HEK293 (cell line): Measurements from ENCODE around the gene SYNGR4.
A peak's percentile ranks its signal among the peaks of the same experiment; 100 is the strongest.
"Not testable (repeated sequence)": the region's sequence is repeated elsewhere in the genome, so short reads cannot be mapped to it uniquely, and the experiment has no call there.

Source experiments
- CTCF ChIA-PET: fragments of 350-600 bp; formaldehyde crosslinking; extraction: SDS; loops from one replicate; lab custom pipeline; 2021; ENCODE audit warnings: antibody characterized with exemption; lab: Yijun Ruan, JAX
- POLR2A ChIA-PET: fragments of 300-600 bp; formaldehyde crosslinking; extraction: SDS; loops from one replicate; lab custom pipeline; 2020; ENCODE audit warnings: antibody characterized with exemption, inconsistent platforms; lab: Yijun Ruan, JAX
- H3K27ac ChIP-seq: fragments of 200-500 bp; sonication (Bioruptor generic); 2 replicates; pipeline ENCODE4 v1.5.1; 2014; ENCODE audit warnings: low read depth, low read length, control low read depth, inconsistent platforms; ENCODE audit errors: extremely low read depth
- H3K36me3 ChIP-seq, 2 experiments: fragments of 200-500 bp in 1 of 2; sonication (Bioruptor generic) in 1 of 2; 1 replicate in 1 of 2; 2 replicates in 1 of 2; pipeline ENCODE4 v1.5.1; 2014 to 2017; ENCODE audit warnings: inconsistent platforms in 2 of 2, low read length in 2 of 2; ENCODE audit not compliant: control insufficient read depth in 2 of 2, insufficient read depth in 1 of 2
- H3K4me1 ChIP-seq: fragments of 200-500 bp; sonication (Bioruptor generic); 2 replicates; pipeline ENCODE4 v1.5.1; 2014; ENCODE audit warnings: mild to moderate bottlenecking, low read length, inconsistent platforms; ENCODE audit not compliant: control insufficient read depth, insufficient read depth
- H3K4me3 ChIP-seq: 2 replicates; pipeline ENCODE4 v1.5.1; 2011; ENCODE audit warnings: low read depth, mild to moderate bottlenecking, control low read depth, low read length, moderate library complexity
- H3K9me3 ChIP-seq: fragments of 200-500 bp; sonication (Bioruptor generic); 2 replicates; pipeline ENCODE4 v1.5.1; 2014; ENCODE audit warnings: low read depth, low read length, inconsistent platforms; ENCODE audit not compliant: control insufficient read depth, insufficient read depth
- HOXC10 ChIP-seq: sonication (generic); formaldehyde crosslinking; IDR thresholded peaks from 2 replicates; pipeline ENCODE4 v1.8.1; 2023; ENCODE audit warnings: mild to moderate bottlenecking, missing genetic modification reagents
- KLF1 ChIP-seq: fragments of 450-650 bp; formaldehyde crosslinking; IDR thresholded peaks from 2 replicates; pipeline ENCODE4 v1.5.1; 2016; ENCODE audit warnings: missing biosample characterization, missing genetic modification characterization
- KLF10 ChIP-seq: fragments of 450-650 bp; IDR thresholded peaks from 2 replicates; pipeline ENCODE4 v1.5.1; 2018; ENCODE audit warnings: missing biosample characterization, mild to moderate bottlenecking, missing genetic modification characterization
- KLF8 ChIP-seq: fragments of 450-650 bp; formaldehyde crosslinking; IDR thresholded peaks from 2 replicates; pipeline ENCODE4 v1.5.1; 2016; ENCODE audit warnings: missing biosample characterization, missing genetic modification characterization
- OSR2 ChIP-seq: fragments of 450-650 bp; formaldehyde crosslinking; IDR thresholded peaks from 2 replicates; pipeline ENCODE4 v1.5.1; 2016; ENCODE audit warnings: missing biosample characterization, missing genetic modification characterization
- ZFP41 ChIP-seq: fragments of 450-650 bp; formaldehyde crosslinking; IDR thresholded peaks from 2 replicates; pipeline ENCODE4 v1.5.1; 2016; ENCODE audit warnings: missing biosample characterization, missing genetic modification characterization, borderline replicate concordance
- ZNF114 ChIP-seq: fragments of 450-650 bp; formaldehyde crosslinking; IDR thresholded peaks from 2 replicates; pipeline ENCODE4 v1.5.0; 2017; ENCODE audit warnings: missing biosample characterization, missing genetic modification characterization
- ZNF146 ChIP-seq: fragments of 450-650 bp; formaldehyde crosslinking; IDR thresholded peaks from 2 replicates; pipeline ENCODE4 v1.5.1; 2016; ENCODE audit warnings: missing biosample characterization, missing genetic modification characterization
- ZNF324 ChIP-seq: fragments of 450-650 bp; formaldehyde crosslinking; IDR thresholded peaks from 2 replicates; pipeline ENCODE4 v1.5.1; 2016; ENCODE audit warnings: missing biosample characterization, missing genetic modification characterization
- ZNF423 ChIP-seq: fragments of 450-650 bp; formaldehyde crosslinking; IDR thresholded peaks from 2 replicates; pipeline ENCODE4 v1.5.1; 2016; ENCODE audit warnings: missing biosample characterization, missing genetic modification characterization
- ZNF473 ChIP-seq: fragments of 450-650 bp; formaldehyde crosslinking; IDR thresholded peaks from 2 replicates; pipeline ENCODE4 v1.5.1; 2017; ENCODE audit warnings: missing biosample characterization, missing genetic modification characterization
- ZNF571 ChIP-seq: fragments of 450-650 bp; formaldehyde crosslinking; IDR thresholded peaks from 2 replicates; pipeline ENCODE4 v1.5.0; 2017; ENCODE audit warnings: missing biosample characterization, missing genetic modification characterization
- ZNF600 ChIP-seq: fragments of 450-650 bp; formaldehyde crosslinking; IDR thresholded peaks from 2 replicates; pipeline ENCODE4 v1.5.1; 2016; ENCODE audit warnings: missing biosample characterization, missing genetic modification characterization
- ZNF629 ChIP-seq: fragments of 450-650 bp; formaldehyde crosslinking; IDR thresholded peaks from 2 replicates; pipeline ENCODE4 v1.5.1; 2017; ENCODE audit warnings: missing biosample characterization, missing genetic modification characterization
- ZNF654 ChIP-seq: fragments of 450-650 bp; formaldehyde crosslinking; IDR thresholded peaks from 2 replicates; pipeline ENCODE4 v1.5.1; 2016; ENCODE audit warnings: low read depth, missing biosample characterization, missing genetic modification characterization
- ZNF664 ChIP-seq: fragments of 450-650 bp; formaldehyde crosslinking; IDR thresholded peaks from 2 replicates; pipeline ENCODE4 v1.5.1; 2016; ENCODE audit warnings: missing biosample characterization, missing genetic modification characterization
- ZNF670 ChIP-seq: fragments of 450-650 bp; formaldehyde crosslinking; IDR thresholded peaks from 2 replicates; pipeline ENCODE4 v1.5.1; 2016; ENCODE audit warnings: missing biosample characterization, missing genetic modification characterization, low read depth
- ZNF747 ChIP-seq: fragments of 450-650 bp; formaldehyde crosslinking; IDR thresholded peaks from 2 replicates; pipeline ENCODE4 v1.5.1; 2016; ENCODE audit warnings: missing biosample characterization, missing genetic modification characterization
- ZNF776 ChIP-seq: fragments of 450-650 bp; formaldehyde crosslinking; IDR thresholded peaks from 2 replicates; pipeline ENCODE4 v1.5.0; 2017; ENCODE audit warnings: missing biosample characterization, missing genetic modification characterization, borderline replicate concordance
- TF ChIP-seq, protein P1 (sequence below): fragments of 450-650 bp; formaldehyde crosslinking; IDR thresholded peaks from 2 replicates; pipeline ENCODE4 v1.5.1; 2016; ENCODE audit warnings: missing biosample characterization, missing genetic modification characterization
- TF ChIP-seq, protein P2 (sequence below): fragments of 450-650 bp; formaldehyde crosslinking; IDR thresholded peaks from 2 replicates; pipeline ENCODE4 v1.5.1; 2016; ENCODE audit warnings: missing biosample characterization, missing genetic modification characterization
- TF ChIP-seq, protein P3 (sequence below): fragments of 450-650 bp; IDR thresholded peaks from 2 replicates; pipeline ENCODE4 v1.5.1; 2018; ENCODE audit warnings: missing biosample characterization, mild to moderate bottlenecking, missing genetic modification characterization
- TF ChIP-seq, protein P4 (sequence below): fragments of 450-650 bp; formaldehyde crosslinking; IDR thresholded peaks from 2 replicates; pipeline ENCODE4 v1.5.1; 2016; ENCODE audit warnings: missing biosample characterization, missing genetic modification characterization

Gene SYNGR4

DNA sequence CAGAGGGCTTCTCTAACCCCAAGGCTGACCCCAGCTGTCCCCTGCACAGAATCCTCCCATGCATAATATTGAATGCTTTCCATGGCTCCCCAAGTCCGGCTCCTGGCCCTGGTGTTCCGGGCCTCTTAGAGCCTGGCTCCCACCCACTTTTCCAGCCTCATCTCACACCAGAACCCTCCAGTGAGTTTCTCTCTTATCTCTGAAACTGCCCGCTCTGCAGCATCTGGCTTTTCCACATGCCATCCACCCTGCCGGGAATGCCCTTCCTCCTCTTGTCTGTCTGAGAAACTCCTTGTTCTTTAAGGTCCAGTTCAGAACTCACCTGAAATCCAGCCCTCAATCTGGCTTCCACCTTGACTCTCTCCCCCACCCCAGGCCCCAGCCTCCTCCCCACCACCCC lies 6.8 kb downstream of the SYNGR4 start (continued):
- TF ChIP-seq, protein P1, sequence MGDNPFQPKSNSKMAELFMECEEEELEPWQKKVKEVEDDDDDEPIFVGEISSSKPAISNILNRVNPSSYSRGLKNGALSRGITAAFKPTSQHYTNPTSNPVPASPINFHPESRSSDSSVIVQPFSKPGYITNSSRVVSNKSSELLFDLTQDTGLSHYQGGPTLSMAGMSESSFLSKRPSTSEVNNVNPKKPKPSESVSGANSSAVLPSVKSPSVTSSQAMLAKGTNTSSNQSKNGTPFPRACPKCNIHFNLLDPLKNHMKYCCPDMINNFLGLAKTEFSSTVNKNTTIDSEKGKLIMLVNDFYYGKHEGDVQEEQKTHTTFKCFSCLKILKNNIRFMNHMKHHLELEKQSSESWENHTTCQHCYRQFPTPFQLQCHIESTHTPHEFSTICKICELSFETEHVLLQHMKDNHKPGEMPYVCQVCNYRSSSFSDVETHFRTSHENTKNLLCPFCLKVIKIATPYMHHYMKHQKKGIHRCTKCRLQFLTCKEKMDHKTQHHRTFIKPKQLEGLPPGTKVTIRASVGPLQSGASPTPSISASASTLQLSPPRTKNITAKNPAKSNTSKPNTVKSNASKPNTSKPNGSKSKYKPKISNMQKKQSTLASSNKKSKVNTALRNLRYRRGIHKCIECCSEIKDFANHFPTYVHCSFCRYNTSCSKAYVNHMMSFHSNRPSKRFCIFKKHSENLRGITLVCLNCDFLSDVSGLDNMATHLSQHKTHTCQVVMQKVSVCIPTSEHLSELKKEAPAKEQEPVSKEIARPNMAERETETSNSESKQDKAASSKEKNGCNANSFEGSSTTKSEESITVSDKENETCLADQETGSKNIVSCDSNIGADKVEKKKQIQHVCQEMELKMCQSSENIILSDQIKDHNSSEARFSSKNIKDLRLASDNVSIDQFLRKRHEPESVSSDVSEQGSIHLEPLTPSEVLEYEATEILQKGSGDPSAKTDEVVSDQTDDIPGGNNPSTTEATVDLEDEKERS = no peak
- TF ChIP-seq ZNF423 = no peak

DNA sequence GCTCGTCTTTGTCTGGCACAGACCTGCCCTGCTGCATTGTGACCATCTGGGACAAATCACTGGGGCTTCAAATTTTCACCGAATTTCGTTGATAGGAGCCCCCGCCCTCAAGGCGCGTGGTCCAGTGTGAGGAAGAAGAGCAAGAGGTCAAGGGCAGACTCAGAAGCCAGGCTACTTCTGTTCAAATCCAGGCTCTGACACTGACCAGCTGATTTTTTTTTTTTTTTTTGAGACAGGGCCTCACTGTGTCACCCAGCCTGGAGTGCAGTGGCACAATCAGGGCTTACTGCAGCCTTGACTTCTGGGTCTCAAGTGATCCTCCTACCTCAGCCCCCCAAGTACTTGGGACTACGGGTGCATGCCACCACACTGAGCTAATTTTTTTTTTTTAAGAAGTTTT lies 7.2 kb downstream of the SYNGR4 start:
- Histone ChIP-seq H3K36me3 (no peaks in the 10 kb centered on the region; a peak in 1 of 3 replicates), H3K9me3 (no peaks in the 10 kb centered on the region), H3K4me3 (no peak overlapping the region), H3K4me1 (peaks cover 12% of the 10 kb centered on the region), H3K27ac (no peak overlapping the region)
- POLR2A ChIA-PET = interaction anchor here (0.5 to 1.1 kb wide), 3 partner anchors 39 to 50 kb away, joined by 4 to 5 read pairs (median 4); no protein-coding TSS in a partner anchor
- CTCF ChIA-PET = interaction anchor here (0.6 kb wide), 1 partner anchor 16 kb away, joined by 3 read pairs; no protein-coding TSS in a partner anchor
- TF ChIP-seq HOXC10 (CRISPR knock-in tag) = no peak
- TF ChIP-seq, protein P2, sequence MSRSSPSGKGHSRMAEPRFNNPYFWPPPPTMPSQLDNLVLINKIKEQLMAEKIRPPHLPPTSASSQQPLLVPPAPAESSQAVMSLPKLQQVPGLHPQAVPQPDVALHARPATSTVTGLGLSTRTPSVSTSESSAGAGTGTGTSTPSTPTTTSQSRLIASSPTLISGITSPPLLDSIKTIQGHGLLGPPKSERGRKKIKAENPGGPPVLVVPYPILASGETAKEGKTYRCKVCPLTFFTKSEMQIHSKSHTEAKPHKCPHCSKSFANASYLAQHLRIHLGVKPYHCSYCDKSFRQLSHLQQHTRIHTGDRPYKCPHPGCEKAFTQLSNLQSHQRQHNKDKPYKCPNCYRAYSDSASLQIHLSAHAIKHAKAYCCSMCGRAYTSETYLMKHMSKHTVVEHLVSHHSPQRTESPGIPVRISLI (tag by site-specific recombination) = 0 out of 2 replicates have a peak, but pooled peaks have one; percentile 13
- TF ChIP-seq, all 188 proteins: peak for 1

DNA sequence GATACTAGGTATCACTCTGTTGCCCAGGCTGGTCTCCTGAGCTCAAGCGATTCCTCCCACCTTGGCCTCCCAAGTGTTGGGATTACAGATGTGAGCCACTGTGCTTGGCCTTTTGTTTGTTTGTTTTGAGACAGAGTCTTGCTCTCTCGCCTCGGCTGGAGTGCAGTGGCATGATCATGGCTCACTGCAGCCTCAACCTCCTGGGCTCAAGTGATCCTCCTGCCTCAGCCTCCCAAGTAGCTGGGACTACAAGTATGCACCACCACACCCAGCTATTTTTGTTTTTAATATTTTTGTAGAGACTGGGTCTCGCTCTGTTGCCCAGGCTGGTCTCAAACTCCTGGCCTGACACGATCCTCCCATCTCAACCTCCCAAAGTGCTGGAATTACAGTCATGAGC lies 7.6 kb downstream of the SYNGR4 start:
- CTCF ChIA-PET = interaction anchor here (0.6 kb wide), 1 partner anchor 15 kb away, joined by 3 read pairs; no protein-coding TSS in a partner anchor
- H3K27ac ChIP-seq = not testable (repeated sequence)

DNA sequence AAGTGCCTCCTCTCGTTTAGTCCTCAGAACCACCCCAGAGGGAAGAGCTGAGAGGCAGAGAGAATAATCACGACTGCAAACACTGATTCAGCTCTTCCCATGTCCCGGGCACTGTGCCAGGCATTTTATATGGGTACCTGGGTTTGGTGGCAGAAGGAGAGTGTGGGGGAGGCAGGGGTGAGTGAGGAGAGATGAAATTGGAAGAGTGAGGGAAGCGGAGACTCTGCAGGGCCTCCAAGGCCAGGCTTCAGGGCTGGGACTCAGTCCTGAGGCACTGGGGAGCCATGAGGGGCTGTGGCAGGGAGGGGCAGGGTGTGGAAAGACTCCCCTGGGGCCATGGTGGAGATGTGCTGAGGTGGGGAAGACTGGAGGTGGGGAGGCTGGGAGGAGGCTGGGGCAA lies 8.7 kb downstream of the SYNGR4 start:
- ChIA-PET CTCF (interaction anchor here (0.6 to 1.6 kb wide), 2 partner anchors 9 to 1079 kb away, joined by 3 to 8 read pairs; partner anchors contain the start of genes SYNGR4 and TMEM143), POLR2A (interaction anchor here (1.0 to 1.8 kb wide), 3 partner anchors 9 to 51 kb away, joined by 3 to 12 read pairs (median 4); partner anchors contain the start of genes SYNGR4 and TMEM143)
- Histone ChIP-seq H3K4me1 (peaks cover 12% of the 10 kb centered on the region), H3K27ac (peak overlapping the region; percentile 61), H3K9me3 (no peaks in the 10 kb centered on the region), H3K4me3 (no peak overlapping the region), H3K36me3 (no peaks in the 10 kb centered on the region; a peak in 1 of 3 replicates)
- TF ChIP-seq, protein P3, sequence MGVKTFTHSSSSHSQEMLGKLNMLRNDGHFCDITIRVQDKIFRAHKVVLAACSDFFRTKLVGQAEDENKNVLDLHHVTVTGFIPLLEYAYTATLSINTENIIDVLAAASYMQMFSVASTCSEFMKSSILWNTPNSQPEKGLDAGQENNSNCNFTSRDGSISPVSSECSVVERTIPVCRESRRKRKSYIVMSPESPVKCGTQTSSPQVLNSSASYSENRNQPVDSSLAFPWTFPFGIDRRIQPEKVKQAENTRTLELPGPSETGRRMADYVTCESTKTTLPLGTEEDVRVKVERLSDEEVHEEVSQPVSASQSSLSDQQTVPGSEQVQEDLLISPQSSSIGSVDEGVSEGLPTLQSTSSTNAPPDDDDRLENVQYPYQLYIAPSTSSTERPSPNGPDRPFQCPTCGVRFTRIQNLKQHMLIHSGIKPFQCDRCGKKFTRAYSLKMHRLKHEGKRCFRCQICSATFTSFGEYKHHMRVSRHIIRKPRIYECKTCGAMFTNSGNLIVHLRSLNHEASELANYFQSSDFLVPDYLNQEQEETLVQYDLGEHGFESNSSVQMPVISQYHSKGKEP = no peak
- TF ChIP-seq ZNF324 (tag by site-specific recombination) = no peak
- no peak for TF ChIP-seq ZNF654
- no peak for TF ChIP-seq KLF10 (tag by site-specific recombination)
- TF ChIP-seq HOXC10 (CRISPR knock-in tag) = no peak
- TF ChIP-seq ZFP41 (tag by site-specific recombination) = no peak
- TF ChIP-seq ZNF473 (tag by site-specific recombination) = no peak
- no peak for TF ChIP-seq ZNF571 (tag by site-specific recombination)
- no peak for TF ChIP-seq ZNF114
- TF ChIP-seq KLF8 (tag by site-specific recombination) = peak; percentile 32; the same call in 1 of the 2 replicates
- TF ChIP-seq KLF1 (tag by site-specific recombination) = peak; percentile 99
- TF ChIP-seq ZNF146 (tag by site-specific recombination) = no peak
- peak; percentile 52; the same call in 1 of the 2 replicates for TF ChIP-seq ZNF423
- TF ChIP-seq ZNF664 (tag by site-specific recombination) = no peak
- no peak for TF ChIP-seq ZNF670 (tag by site-specific recombination)
- TF ChIP-seq ZNF776 (tag by site-specific recombination) = no peak
- TF ChIP-seq OSR2 (tag by site-specific recombination) = no peak
- no peak for TF ChIP-seq ZNF747 (tag by site-specific recombination)
- TF ChIP-seq ZNF600 (tag by site-specific recombination) = peak; percentile 51; the same call in 1 of the 2 replicates
- no peak for TF ChIP-seq ZNF629 (tag by site-specific recombination)
- TF ChIP-seq, protein P4, sequence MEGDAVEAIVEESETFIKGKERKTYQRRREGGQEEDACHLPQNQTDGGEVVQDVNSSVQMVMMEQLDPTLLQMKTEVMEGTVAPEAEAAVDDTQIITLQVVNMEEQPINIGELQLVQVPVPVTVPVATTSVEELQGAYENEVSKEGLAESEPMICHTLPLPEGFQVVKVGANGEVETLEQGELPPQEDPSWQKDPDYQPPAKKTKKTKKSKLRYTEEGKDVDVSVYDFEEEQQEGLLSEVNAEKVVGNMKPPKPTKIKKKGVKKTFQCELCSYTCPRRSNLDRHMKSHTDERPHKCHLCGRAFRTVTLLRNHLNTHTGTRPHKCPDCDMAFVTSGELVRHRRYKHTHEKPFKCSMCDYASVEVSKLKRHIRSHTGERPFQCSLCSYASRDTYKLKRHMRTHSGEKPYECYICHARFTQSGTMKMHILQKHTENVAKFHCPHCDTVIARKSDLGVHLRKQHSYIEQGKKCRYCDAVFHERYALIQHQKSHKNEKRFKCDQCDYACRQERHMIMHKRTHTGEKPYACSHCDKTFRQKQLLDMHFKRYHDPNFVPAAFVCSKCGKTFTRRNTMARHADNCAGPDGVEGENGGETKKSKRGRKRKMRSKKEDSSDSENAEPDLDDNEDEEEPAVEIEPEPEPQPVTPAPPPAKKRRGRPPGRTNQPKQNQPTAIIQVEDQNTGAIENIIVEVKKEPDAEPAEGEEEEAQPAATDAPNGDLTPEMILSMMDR (tag by site-specific recombination) = no peak

More for the DNA sequence above, 7.6 kb downstream of the SYNGR4 start:
- not testable (repeated sequence) for H3K36me3 ChIP-seq, H3K9me3 ChIP-seq, H3K4me3 ChIP-seq
- POLR2A ChIA-PET = interaction anchor here (0.6 to 1.1 kb wide), 2 partner anchors 43 to 50 kb away, joined by 4 read pairs; no protein-coding TSS in a partner anchor
- peaks cover 12% of the 10 kb centered on the region for H3K4me1 ChIP-seq
